ENCODE results near the gene CHD3.
A peak's percentile ranks its signal among the peaks of the same experiment; 100 is the strongest.

Gene CHD3

DNA sequence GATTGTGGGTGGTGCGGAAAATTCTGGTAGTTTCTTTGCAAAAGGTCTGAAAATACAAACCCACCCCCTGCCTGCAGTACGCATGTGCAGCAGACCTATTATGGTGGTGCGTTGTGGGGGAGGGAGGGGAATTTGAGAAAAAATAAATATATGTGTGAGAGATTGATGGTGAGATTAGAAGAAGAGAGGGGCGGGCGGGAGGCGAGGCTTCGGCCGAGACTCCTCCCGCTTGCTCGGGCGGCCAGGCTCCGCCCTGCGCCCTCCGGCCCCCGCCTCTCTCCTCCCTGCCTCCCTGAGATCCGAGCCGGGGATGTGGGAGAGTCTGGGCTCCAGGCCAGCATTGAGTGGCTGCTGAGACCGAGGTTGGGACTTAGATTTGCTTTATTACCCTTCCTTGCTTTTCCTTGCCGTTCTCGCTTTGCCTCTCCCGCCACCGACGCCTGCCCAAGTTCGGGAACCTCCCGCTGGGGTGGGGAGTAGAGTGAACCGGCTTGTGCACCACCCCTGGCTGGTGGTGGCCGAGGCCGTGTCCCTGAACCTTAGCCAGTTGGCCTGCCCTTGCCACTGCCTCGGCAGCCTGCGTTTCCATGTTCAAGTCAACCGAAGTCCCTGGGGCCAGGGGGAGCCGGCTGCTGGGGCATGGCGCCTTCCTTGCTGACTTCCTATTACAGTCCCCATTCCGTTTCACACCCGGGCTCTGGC, 956 bp upstream of the CHD3 start:
- peak; percentile 98 for DNase-seq (ENCODE audit: low read depth in 2 of 2)
- TF ChIP-seq, protein P1, sequence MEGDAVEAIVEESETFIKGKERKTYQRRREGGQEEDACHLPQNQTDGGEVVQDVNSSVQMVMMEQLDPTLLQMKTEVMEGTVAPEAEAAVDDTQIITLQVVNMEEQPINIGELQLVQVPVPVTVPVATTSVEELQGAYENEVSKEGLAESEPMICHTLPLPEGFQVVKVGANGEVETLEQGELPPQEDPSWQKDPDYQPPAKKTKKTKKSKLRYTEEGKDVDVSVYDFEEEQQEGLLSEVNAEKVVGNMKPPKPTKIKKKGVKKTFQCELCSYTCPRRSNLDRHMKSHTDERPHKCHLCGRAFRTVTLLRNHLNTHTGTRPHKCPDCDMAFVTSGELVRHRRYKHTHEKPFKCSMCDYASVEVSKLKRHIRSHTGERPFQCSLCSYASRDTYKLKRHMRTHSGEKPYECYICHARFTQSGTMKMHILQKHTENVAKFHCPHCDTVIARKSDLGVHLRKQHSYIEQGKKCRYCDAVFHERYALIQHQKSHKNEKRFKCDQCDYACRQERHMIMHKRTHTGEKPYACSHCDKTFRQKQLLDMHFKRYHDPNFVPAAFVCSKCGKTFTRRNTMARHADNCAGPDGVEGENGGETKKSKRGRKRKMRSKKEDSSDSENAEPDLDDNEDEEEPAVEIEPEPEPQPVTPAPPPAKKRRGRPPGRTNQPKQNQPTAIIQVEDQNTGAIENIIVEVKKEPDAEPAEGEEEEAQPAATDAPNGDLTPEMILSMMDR (IDR thresholded peaks at IDR 0.05; ENCODE audit: low read depth, low read length), result no peak
- H3K4me3 ChIP-seq (replicated peaks in 1 of 2; ENCODE audit: low read depth in 2 of 2, low read length in 2 of 2), result peak overlapping the region; percentile 85 to 86

DNA sequence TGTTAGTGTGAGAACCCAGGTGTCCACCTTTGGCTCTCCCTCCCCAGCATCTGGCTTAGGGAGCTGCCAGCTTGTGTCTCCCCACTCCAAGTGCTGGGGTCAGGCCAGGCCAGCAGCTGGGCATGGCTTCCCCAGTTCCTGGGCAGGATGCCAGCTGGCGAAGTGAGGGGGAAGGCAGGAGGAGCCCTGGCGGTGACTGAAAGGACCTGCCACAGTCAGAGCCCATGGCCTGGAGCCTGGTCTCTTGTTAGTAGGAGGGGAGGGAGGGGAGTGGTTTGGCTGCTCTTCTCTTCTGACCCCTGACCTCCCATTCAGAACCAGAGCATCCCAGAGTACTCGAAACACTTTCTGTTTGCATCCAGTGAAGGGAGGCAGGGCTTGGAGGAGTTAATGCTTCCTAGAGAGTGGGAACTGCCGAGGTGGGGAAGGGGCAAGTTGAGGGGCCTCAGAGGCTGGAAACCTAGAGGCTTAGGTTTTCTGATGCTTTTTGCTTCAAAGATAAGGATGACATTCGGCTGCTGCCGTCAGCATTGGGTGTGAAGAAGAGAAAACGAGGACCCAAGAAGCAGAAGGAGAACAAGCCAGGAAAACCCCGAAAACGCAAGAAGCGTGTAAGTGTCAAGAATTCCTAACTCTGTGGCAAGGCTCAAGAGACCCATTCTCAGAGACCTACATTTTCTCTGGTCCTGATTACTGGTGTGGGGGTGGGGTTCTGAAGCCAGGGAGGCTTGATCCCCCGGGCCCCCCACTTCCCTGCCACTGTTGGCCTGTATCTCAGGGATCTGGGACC, 772 bp downstream of the CHD3 start:
- DNase-seq (ENCODE audit: low read depth in 2 of 2), result peak; percentile 91 to 98
- TF ChIP-seq, protein P1 (IDR thresholded peaks at IDR 0.05; ENCODE audit: low read depth, low read length), result peak; percentile 56
- no peak overlapping the region for H3K4me3 ChIP-seq (replicated peaks in 1 of 2; ENCODE audit: low read depth in 2 of 2, low read length in 2 of 2)

DNA sequence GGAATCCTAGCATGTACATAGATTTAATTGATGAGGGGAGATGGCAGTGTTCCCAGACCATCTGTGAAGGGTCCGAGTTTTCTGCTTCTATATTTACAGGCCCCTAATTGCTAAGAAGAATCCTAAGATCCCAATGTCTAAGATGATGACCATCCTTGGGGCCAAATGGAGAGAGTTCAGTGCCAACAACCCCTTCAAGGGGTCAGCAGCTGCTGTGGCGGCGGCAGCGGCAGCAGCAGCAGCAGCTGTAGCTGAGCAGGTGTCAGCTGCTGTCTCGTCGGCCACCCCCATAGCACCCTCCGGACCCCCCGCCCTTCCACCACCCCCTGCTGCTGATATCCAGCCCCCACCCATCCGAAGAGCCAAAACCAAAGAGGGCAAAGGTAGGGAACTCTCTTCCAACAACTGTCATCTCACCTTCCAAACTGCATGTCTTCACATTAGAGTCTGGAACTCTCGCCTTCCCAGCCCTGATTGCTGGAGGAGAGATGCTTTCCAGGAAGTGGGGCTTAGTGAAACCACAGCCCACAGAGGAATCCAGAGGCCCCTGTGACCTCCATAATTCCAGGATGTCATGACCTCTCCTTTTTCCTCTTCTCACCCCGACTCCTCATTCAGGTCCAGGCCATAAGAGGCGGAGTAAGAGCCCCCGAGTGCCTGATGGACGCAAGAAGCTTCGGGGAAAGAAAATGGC, 4.7 kb downstream of the CHD3 start:
- TF ChIP-seq, protein P1 (IDR thresholded peaks at IDR 0.05; ENCODE audit: low read depth, low read length), result no peak
- DNase-seq (ENCODE audit: low read depth in 2 of 2), result no peak
- H3K4me3 ChIP-seq (replicated peaks in 1 of 2; ENCODE audit: low read depth in 2 of 2, low read length in 2 of 2), result no peak overlapping the region

DNA sequence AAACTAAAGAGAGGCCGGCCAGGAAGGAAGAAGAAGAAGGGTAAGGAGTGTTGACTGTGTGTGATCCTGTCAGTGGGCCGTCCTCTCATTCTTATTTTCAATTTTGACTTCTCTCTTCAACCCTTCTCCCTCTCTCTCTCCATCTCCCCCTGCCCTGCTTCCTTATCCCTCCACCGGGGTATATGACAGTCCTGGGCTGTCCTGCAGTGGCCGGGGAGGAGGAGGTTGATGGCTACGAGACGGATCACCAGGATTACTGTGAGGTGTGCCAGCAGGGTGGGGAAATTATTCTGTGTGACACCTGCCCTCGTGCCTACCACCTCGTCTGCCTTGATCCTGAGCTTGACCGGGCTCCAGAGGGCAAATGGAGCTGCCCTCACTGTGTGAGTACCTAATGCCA, 5.6 kb downstream of the CHD3 start:
- TF ChIP-seq, protein P1 (IDR thresholded peaks at IDR 0.05; ENCODE audit: low read depth, low read length), result no peak
- no peak overlapping the region for H3K4me3 ChIP-seq (replicated peaks in 1 of 2; ENCODE audit: low read depth in 2 of 2, low read length in 2 of 2)
- DNase-seq (ENCODE audit: low read depth in 2 of 2), result no peak

DNA sequence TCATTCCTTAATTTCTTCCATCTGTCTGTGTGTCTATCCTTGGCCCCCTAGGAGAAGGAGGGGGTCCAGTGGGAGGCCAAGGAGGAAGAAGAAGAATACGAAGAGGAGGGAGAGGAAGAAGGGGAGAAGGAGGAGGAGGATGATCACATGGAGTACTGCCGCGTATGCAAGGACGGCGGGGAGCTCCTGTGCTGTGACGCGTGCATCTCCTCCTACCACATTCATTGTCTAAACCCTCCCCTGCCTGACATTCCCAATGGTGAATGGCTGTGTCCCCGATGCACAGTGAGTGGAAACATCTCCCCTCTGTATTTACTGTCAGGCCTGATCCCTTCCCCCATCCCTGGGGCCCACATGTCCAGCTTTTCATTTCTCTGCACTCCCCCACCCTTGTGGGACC, 6.3 kb downstream of the CHD3 start:
- no peak overlapping the region for H3K4me3 ChIP-seq (replicated peaks in 1 of 2; ENCODE audit: low read depth in 2 of 2, low read length in 2 of 2)
- DNase-seq (ENCODE audit: low read depth in 2 of 2), result no peak
- TF ChIP-seq, protein P1 (IDR thresholded peaks at IDR 0.05; ENCODE audit: low read depth, low read length), result no peak

DNA sequence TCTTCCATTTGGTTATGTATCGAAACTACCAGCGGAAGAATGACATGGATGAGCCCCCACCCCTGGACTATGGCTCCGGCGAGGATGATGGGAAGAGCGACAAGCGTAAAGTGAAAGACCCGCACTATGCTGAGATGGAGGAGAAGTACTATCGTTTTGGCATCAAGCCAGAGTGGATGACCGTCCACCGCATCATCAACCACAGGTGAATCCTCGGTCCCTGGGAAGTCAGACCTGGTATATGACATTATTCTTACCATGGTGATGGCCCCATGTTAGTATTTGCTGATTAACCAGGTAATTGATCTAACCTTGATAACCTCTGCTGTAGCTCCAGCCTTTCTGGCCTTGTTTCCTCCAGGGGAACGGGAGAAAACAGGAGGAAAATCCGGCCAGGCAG, 8.5 kb downstream of the CHD3 start:
- DNase-seq (ENCODE audit: low read depth in 2 of 2), result no peak
- no peak overlapping the region for H3K4me3 ChIP-seq (replicated peaks in 1 of 2; ENCODE audit: low read depth in 2 of 2, low read length in 2 of 2)
- TF ChIP-seq, protein P1 (IDR thresholded peaks at IDR 0.05; ENCODE audit: low read depth, low read length), result no peak
